ENCODE measurements around the gene PPM1H.

PPM1H gene

DNA sequence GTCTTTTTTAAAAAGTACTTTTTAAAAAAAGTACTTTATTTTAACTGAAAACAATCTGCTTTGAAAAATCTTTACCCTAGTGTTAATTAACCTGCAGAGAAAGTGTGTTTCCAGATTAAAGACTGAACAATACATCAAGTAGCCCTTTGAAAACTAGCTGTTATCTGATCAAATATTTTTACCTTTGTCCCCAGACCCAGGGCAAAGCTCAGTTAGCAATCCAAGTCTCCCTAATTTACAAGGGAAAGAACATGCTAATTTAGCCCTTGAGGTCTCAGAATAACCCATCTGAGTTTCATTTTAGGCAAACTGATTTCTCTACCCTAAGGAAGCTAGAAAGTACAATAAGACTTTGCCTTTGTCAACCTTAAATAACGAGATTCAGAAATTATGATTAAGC lies 91.2 kb downstream of the PPM1H start:
- no peaks in the 10 kb centered on the region for H3K36me3 ChIP-seq (ENCODE audit: control insufficient read depth in 2 of 2, insufficient read depth in 2 of 2, low read length in 2 of 2)
- H3K4me1 ChIP-seq (ENCODE audit: control insufficient read depth in 2 of 2, insufficient read depth in 2 of 2, low read length in 2 of 2) = no peaks in the 10 kb centered on the region
- H3K27me3 ChIP-seq (ENCODE audit: control insufficient read depth in 2 of 2, insufficient read depth in 2 of 2, low read length in 2 of 2) = no peaks in the 10 kb centered on the region
- H3K27ac ChIP-seq (ENCODE audit: low read depth in 2 of 2, low read length in 2 of 2) = no peak overlapping the region
- no peak overlapping the region for H3K9ac ChIP-seq (ENCODE audit: low read depth in 1 of 2, low read length in 2 of 2)
- H3K4me3 ChIP-seq (ENCODE audit: low read length in 2 of 2) = no peak overlapping the region
- no peaks in the 10 kb centered on the region for H3K9me3 ChIP-seq (ENCODE audit: control insufficient read depth in 2 of 2, low read length in 2 of 2)

GRCh38 chr12:62841846-62842245 lies 93.1 kb downstream of the PPM1H start:
- Histone ChIP-seq H3K4me3 (ENCODE audit: low read length in 2 of 2) (no peak overlapping the region), H3K4me1 (ENCODE audit: control insufficient read depth in 2 of 2, insufficient read depth in 2 of 2, low read length in 2 of 2) (no peaks in the 10 kb centered on the region), H3K9ac (ENCODE audit: low read depth in 1 of 2, low read length in 2 of 2) (no peak overlapping the region), H3K27me3 (ENCODE audit: control insufficient read depth in 2 of 2, insufficient read depth in 2 of 2, low read length in 2 of 2) (no peaks in the 10 kb centered on the region), H3K27ac (ENCODE audit: low read depth in 2 of 2, low read length in 2 of 2) (no peak overlapping the region), H3K36me3 (ENCODE audit: control insufficient read depth in 2 of 2, insufficient read depth in 2 of 2, low read length in 2 of 2) (no peaks in the 10 kb centered on the region), H3K9me3 (ENCODE audit: control insufficient read depth in 2 of 2, low read length in 2 of 2) (no peaks in the 10 kb centered on the region)

DNA sequence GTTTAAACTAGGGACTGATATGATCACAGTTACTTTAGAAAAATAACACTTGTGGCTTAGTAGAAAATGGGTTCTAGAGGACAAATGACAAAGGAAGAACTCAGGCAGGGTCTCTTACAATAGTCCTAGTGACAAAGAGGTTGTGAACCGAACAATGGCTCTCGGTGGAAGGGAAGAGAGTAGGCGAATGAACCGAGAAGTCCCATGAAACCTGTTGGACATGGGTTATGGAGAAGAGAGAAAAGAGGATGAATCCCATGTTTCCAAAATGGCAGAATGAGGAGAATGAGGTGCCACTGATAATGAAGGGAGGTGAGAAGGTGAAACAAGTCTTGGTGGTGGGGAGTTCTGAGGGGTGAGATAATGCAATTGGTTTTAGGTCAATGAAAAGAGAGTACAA lies 94.1 kb downstream of the PPM1H start:
- H3K36me3 ChIP-seq (ENCODE audit: control insufficient read depth in 2 of 2, insufficient read depth in 2 of 2, low read length in 2 of 2) = no peaks in the 10 kb centered on the region
- H3K9ac ChIP-seq (ENCODE audit: low read depth in 1 of 2, low read length in 2 of 2) = no peak overlapping the region
- no peaks in the 10 kb centered on the region for H3K4me1 ChIP-seq (ENCODE audit: control insufficient read depth in 2 of 2, insufficient read depth in 2 of 2, low read length in 2 of 2)
- H3K9me3 ChIP-seq (ENCODE audit: control insufficient read depth in 2 of 2, low read length in 2 of 2) = no peaks in the 10 kb centered on the region
- H3K27ac ChIP-seq (ENCODE audit: low read depth in 2 of 2, low read length in 2 of 2) = no peak overlapping the region
- no peak overlapping the region for H3K4me3 ChIP-seq (ENCODE audit: low read length in 2 of 2)
- no peaks in the 10 kb centered on the region for H3K27me3 ChIP-seq (ENCODE audit: control insufficient read depth in 2 of 2, insufficient read depth in 2 of 2, low read length in 2 of 2)

- H3K27ac ChIP-seq (ENCODE audit: low read depth in 2 of 2, low read length in 2 of 2) = no peak overlapping the region
- no peak overlapping the region for H3K4me3 ChIP-seq (ENCODE audit: low read length in 2 of 2)
- no peaks in the 10 kb centered on the region for H3K9me3 ChIP-seq (ENCODE audit: control insufficient read depth in 2 of 2, low read length in 2 of 2)
- no peaks in the 10 kb centered on the region for H3K27me3 ChIP-seq (ENCODE audit: control insufficient read depth in 2 of 2, insufficient read depth in 2 of 2, low read length in 2 of 2)
- no peaks in the 10 kb centered on the region for H3K4me1 ChIP-seq (ENCODE audit: control insufficient read depth in 2 of 2, insufficient read depth in 2 of 2, low read length in 2 of 2)
- no peaks in the 10 kb centered on the region for H3K36me3 ChIP-seq (ENCODE audit: control insufficient read depth in 2 of 2, insufficient read depth in 2 of 2, low read length in 2 of 2)
- no peak overlapping the region for H3K9ac ChIP-seq (ENCODE audit: low read depth in 1 of 2, low read length in 2 of 2)
Observed at GRCh38 chr12:62839869-62840660, 94.9 kb downstream of the PPM1H start.

DNA sequence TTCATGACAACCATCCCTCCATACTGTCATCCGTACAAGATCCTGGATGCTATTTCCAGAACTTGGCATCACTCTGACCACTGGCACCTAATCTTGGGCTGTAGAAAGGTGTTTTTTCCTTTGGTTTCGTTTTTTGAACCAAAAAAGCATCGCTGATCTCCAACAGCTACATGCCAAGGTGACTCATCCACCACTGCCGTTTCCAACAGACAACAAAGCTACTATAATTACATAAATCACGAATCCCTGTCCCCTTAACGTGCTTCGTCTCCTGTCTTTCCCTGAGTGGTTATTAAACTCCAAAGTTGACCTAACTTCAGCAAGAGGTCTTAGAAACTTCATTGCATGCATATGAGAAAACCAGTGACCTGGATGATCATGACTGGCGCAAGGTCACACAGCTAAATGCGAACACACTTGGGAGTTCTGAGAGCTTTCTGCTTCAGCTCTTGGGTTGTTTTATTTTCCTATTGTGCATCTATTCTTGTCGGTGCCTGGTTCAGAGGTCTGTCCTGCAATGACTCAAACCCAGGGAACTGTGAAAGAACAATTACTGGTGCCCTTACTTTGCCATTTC lies 99.9 kb downstream of the PPM1H start:
- H3K4me3 ChIP-seq (ENCODE audit: low read length in 2 of 2) = no peak overlapping the region
- H3K36me3 ChIP-seq (ENCODE audit: control insufficient read depth in 2 of 2, insufficient read depth in 2 of 2, low read length in 2 of 2) = no peaks in the 10 kb centered on the region
- H3K27me3 ChIP-seq (ENCODE audit: control insufficient read depth in 2 of 2, insufficient read depth in 2 of 2, low read length in 2 of 2) = no peaks in the 10 kb centered on the region
- no peak overlapping the region for H3K9ac ChIP-seq (ENCODE audit: low read depth in 1 of 2, low read length in 2 of 2)
- no peak overlapping the region for H3K27ac ChIP-seq (ENCODE audit: low read depth in 2 of 2, low read length in 2 of 2)
- H3K4me1 ChIP-seq (ENCODE audit: control insufficient read depth in 2 of 2, insufficient read depth in 2 of 2, low read length in 2 of 2) = no peaks in the 10 kb centered on the region
- no peaks in the 10 kb centered on the region for H3K9me3 ChIP-seq (ENCODE audit: control insufficient read depth in 2 of 2, low read length in 2 of 2)

DNA sequence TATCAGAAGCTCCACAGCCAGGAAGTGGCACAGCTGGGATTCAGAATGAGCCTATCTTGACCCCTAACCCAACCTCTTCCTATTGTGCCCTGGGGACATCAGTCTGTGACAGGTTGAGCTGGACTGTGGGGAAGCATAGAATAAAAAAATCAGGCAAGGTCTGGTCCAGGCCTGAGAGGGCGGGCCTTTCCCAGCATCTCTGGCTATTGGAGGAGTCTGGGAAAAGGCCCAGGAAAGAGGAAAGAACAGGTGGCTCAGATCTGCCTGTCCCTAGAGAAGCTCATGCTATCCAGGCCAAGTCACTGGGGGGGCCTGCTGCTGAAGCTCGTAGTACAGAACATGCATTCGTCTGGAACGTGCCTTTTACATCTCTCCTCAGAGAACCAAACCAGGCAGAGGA lies 100.5 kb downstream of the PPM1H start:
- no peaks in the 10 kb centered on the region for H3K9me3 ChIP-seq (ENCODE audit: control insufficient read depth in 2 of 2, low read length in 2 of 2)
- no peaks in the 10 kb centered on the region for H3K27me3 ChIP-seq (ENCODE audit: control insufficient read depth in 2 of 2, insufficient read depth in 2 of 2, low read length in 2 of 2)
- H3K36me3 ChIP-seq (ENCODE audit: control insufficient read depth in 2 of 2, insufficient read depth in 2 of 2, low read length in 2 of 2) = no peaks in the 10 kb centered on the region
- H3K4me1 ChIP-seq (ENCODE audit: control insufficient read depth in 2 of 2, insufficient read depth in 2 of 2, low read length in 2 of 2) = no peaks in the 10 kb centered on the region
- H3K9ac ChIP-seq (ENCODE audit: low read depth in 1 of 2, low read length in 2 of 2) = no peak overlapping the region
- no peak overlapping the region for H3K4me3 ChIP-seq (ENCODE audit: low read length in 2 of 2)
- H3K27ac ChIP-seq (ENCODE audit: low read depth in 2 of 2, low read length in 2 of 2) = no peak overlapping the region

DNA sequence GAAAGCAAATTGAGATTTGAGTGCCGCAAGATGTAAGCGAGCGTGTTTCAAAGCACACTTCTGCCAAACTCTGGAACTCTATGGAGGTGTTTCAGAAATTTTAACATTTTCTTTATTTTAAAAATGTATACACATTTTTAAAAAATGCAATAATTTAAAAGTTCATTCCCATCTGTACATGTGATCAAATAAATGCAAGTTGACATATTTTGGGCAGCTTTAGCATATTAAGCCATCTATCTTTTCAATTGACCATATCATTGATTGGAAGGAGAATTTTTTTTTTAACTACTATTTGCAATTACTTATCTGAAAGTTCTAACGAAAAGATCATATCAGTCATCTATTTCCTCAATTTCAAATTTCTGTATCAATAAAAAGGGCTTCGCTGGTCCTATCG lies 101.3 kb downstream of the PPM1H start:
- Histone ChIP-seq H3K27me3 (ENCODE audit: control insufficient read depth in 2 of 2, insufficient read depth in 2 of 2, low read length in 2 of 2) (no peaks in the 10 kb centered on the region), H3K9ac (ENCODE audit: low read depth in 1 of 2, low read length in 2 of 2) (no peak overlapping the region), H3K4me3 (ENCODE audit: low read length in 2 of 2) (no peak overlapping the region), H3K27ac (ENCODE audit: low read depth in 2 of 2, low read length in 2 of 2) (no peak overlapping the region), H3K4me1 (ENCODE audit: control insufficient read depth in 2 of 2, insufficient read depth in 2 of 2, low read length in 2 of 2) (no peaks in the 10 kb centered on the region), H3K9me3 (ENCODE audit: control insufficient read depth in 2 of 2, low read length in 2 of 2) (no peaks in the 10 kb centered on the region), H3K36me3 (ENCODE audit: control insufficient read depth in 2 of 2, insufficient read depth in 2 of 2, low read length in 2 of 2) (no peaks in the 10 kb centered on the region)

- no peaks in the 10 kb centered on the region for H3K9me3 ChIP-seq (ENCODE audit: control insufficient read depth in 2 of 2, low read length in 2 of 2)
- H3K4me1 ChIP-seq (ENCODE audit: control insufficient read depth in 2 of 2, insufficient read depth in 2 of 2, low read length in 2 of 2) = no peaks in the 10 kb centered on the region
- H3K27me3 ChIP-seq (ENCODE audit: control insufficient read depth in 2 of 2, insufficient read depth in 2 of 2, low read length in 2 of 2) = no peaks in the 10 kb centered on the region
- H3K36me3 ChIP-seq (ENCODE audit: control insufficient read depth in 2 of 2, insufficient read depth in 2 of 2, low read length in 2 of 2) = no peaks in the 10 kb centered on the region
- H3K9ac ChIP-seq (ENCODE audit: low read depth in 1 of 2, low read length in 2 of 2) = no peak overlapping the region
- no peak overlapping the region for H3K27ac ChIP-seq (ENCODE audit: low read depth in 2 of 2, low read length in 2 of 2)
- H3K4me3 ChIP-seq (ENCODE audit: low read length in 2 of 2) = no peak overlapping the region
Observed at GRCh38 chr12:62832558-62832957, 102.4 kb downstream of the PPM1H start.

GRCh38 chr12:62832027-62832426 lies 102.9 kb downstream of the PPM1H start:
- Histone ChIP-seq H3K27ac (ENCODE audit: low read depth in 2 of 2, low read length in 2 of 2) (no peak overlapping the region), H3K4me1 (ENCODE audit: control insufficient read depth in 2 of 2, insufficient read depth in 2 of 2, low read length in 2 of 2) (no peaks in the 10 kb centered on the region), H3K27me3 (ENCODE audit: control insufficient read depth in 2 of 2, insufficient read depth in 2 of 2, low read length in 2 of 2) (no peaks in the 10 kb centered on the region), H3K9ac (ENCODE audit: low read depth in 1 of 2, low read length in 2 of 2) (no peak overlapping the region), H3K4me3 (ENCODE audit: low read length in 2 of 2) (no peak overlapping the region), H3K36me3 (ENCODE audit: control insufficient read depth in 2 of 2, insufficient read depth in 2 of 2, low read length in 2 of 2) (no peaks in the 10 kb centered on the region), H3K9me3 (ENCODE audit: control insufficient read depth in 2 of 2, low read length in 2 of 2) (no peaks in the 10 kb centered on the region)

GRCh38 chr12:62827855-62828254 lies 107.1 kb downstream of the PPM1H start:
- Histone ChIP-seq H3K4me3 (ENCODE audit: low read length in 2 of 2) (no peak overlapping the region), H3K4me1 (ENCODE audit: control insufficient read depth in 2 of 2, insufficient read depth in 2 of 2, low read length in 2 of 2) (no peaks in the 10 kb centered on the region), H3K36me3 (ENCODE audit: control insufficient read depth in 2 of 2, insufficient read depth in 2 of 2, low read length in 2 of 2) (no peaks in the 10 kb centered on the region), H3K9ac (ENCODE audit: low read depth in 1 of 2, low read length in 2 of 2) (no peak overlapping the region), H3K27me3 (ENCODE audit: control insufficient read depth in 2 of 2, insufficient read depth in 2 of 2, low read length in 2 of 2) (no peaks in the 10 kb centered on the region), H3K27ac (ENCODE audit: low read depth in 2 of 2, low read length in 2 of 2) (no peak overlapping the region), H3K9me3 (ENCODE audit: control insufficient read depth in 2 of 2, low read length in 2 of 2) (no peaks in the 10 kb centered on the region)
